HG03175 (cell line): ENCODE results near the gene CCDC74A.
A peak's percentile ranks its signal among the peaks of the same experiment; 100 is the strongest.
"Not testable (repeated sequence)": the region's sequence is repeated elsewhere in the genome, so short reads cannot be mapped to it uniquely, and the experiment has no call there.

ENCODE experiments used
- ATAC-seq: cut with Tn5 transposase; IDR thresholded peaks from one replicate; pipeline ENCODE4 v1.9.1; 2021; ENCODE audit warnings: mild to moderate bottlenecking, moderate library complexity; ENCODE audit not compliant: unreplicated experiment

CCDC74A gene

DNA sequence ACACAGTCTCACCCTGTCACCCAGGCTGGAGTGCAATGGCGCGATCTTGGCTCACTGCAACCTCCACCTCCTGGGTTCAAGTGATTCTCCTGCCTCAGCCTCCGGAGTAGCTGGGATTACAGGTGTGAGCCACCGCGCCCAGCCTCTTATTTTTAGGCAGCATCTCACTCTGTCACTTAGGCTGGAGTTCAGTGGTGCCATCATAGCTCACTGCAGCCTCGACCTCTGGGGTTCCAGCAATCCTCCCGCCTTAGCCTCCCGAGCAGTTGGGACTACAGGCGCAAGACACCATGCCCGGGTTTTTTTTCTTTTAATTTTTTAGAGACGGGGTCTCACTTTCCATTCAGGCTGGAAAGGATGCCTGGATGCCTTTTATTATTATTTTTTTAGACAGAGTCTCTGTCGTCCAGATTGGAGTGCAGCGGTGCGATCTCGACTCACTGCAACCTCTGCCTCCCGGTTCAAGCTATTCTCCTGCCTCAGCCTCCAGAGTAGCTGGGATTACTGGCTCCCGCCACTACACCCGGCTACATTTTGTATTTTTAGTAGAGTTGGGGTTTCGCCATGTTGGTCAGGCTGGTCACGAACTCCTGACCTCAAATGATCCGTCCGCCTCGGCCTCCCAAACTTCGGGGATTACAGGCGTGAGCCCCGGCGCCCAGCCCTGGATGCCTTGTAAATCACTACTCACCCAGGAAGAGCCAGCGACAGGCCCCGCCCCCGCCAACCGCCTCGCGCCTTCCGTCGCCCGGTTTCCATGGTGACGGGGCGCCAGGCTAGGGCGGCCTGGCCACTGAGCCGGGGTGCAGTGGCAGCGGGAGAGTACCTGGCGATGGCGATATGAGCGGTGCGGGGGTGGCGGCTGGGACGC lies at the start of gene CCDC74A:
TSS of gene CCDC74A (plus strand) at position 758 of the 871 bp plus-strand sequence. CDS start at position 841, 83 bp downstream.
- ATAC-seq, result peak; percentile 84

DNA sequence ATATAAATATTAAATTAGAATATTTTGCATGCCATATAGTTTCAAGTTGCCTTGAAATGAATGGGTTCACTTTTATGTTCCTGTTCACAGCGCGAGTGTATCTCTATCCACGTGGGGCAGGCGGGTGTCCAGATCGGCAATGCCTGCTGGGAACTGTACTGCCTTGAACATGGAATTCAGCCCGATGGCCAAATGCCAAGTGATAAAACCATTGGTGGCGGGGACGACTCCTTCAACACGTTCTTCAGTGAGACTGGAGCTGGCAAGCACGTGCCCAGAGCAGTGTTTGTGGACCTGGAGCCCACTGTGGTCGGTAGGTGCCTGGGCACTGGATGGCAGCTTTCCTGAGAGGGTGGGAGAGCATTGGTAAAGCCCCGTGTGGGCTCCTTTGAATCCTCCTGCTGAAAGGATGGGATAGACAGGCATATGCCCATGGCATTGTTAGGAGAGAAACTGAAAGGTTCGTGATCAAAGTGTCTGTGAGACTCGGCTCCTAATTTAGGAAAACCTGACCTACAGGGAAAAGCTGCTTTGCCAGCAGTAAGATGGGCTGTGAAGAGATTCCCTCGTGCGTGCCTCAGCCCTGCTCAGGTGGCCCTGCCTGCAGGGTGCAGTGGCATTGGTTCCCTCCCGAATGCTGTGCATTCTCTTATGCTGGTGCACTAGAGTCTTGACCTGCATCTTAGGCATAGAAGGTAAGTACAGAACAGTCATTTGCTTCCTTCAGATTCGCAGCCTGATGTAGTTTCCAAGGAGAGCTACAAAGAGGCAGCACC lies 49.4 kb upstream of the CCDC74A start:
- not testable (repeated sequence) for ATAC-seq

- not testable (repeated sequence) for ATAC-seq
Observed at GRCh38 chr2:131478850-131479461, 48.7 kb upstream of the CCDC74A start.

GRCh38 chr2:131480351-131480750 lies 47.3 kb upstream of the CCDC74A start:
- not testable (repeated sequence) for ATAC-seq

GRCh38 chr2:131482506-131483155 lies 45.1 kb upstream of the CCDC74A start:
- ATAC-seq, result not testable (repeated sequence)

- not testable (repeated sequence) for ATAC-seq
Observed at GRCh38 chr2:131483981-131484820, 43.5 kb upstream of the CCDC74A start.

DNA sequence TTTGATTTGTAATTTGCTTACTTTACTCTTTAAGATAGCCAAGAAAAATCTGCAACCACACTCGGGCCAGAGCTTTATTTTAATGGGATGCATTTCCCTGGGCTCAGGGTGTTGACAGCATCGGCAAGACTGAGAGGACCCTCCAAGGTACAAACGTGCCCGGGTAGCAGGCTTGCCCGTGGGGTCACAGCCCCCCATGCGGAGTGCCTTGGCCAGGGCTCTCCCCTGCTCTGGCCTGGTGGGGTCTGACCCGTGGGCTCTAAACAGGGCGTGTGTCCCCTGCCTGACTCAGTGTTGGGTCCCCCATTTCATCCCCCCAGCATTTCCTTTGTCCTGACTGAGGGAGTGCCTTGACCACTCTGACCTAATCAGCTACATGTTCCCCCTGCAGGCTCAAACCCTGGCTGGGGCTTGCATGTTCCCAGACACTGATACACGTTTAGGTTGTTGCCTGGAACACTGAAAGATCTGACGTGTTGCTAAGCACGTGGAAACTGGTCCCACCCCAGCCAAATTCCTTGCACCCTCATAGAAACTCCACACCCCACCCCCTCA lies 42.7 kb upstream of the CCDC74A start:
- not testable (repeated sequence) for ATAC-seq

- ATAC-seq, result not testable (repeated sequence)
Observed at GRCh38 chr2:131486201-131486902, 41.3 kb upstream of the CCDC74A start.

- no peak for ATAC-seq
Observed at GRCh38 chr2:131488306-131489205, 39.1 kb upstream of the CCDC74A start.

GRCh38 chr2:131490616-131491468 lies 36.8 kb upstream of the CCDC74A start:
- ATAC-seq, result not testable (repeated sequence)

DNA sequence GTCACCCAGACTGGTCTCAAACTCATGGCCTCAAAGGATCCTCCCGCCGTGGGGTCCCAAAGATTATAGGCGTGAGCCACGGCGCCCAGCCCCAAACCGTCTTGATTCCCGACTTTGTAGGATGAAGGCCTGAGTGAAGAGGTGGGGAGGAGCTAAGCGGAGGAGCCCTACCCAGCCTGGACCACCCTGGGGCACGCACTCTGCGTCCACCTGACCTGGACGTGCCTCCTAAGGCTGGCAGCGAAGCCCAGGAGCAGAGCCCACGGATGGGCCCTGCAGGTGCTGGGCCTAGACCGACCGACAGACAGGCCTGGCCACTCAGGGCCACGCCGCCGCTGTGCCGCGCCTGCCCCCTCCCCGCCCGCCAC lies 36.2 kb upstream of the CCDC74A start:
- not testable (repeated sequence) for ATAC-seq

- ATAC-seq, result peak; percentile 26
Observed at GRCh38 chr2:131492015-131492417, 35.7 kb upstream of the CCDC74A start, which contains the start of gene MZT2A. TSS of gene MZT2A (minus strand) at chr2:131492397. CDS start at chr2:131492376, 21 bp downstream.

DNA sequence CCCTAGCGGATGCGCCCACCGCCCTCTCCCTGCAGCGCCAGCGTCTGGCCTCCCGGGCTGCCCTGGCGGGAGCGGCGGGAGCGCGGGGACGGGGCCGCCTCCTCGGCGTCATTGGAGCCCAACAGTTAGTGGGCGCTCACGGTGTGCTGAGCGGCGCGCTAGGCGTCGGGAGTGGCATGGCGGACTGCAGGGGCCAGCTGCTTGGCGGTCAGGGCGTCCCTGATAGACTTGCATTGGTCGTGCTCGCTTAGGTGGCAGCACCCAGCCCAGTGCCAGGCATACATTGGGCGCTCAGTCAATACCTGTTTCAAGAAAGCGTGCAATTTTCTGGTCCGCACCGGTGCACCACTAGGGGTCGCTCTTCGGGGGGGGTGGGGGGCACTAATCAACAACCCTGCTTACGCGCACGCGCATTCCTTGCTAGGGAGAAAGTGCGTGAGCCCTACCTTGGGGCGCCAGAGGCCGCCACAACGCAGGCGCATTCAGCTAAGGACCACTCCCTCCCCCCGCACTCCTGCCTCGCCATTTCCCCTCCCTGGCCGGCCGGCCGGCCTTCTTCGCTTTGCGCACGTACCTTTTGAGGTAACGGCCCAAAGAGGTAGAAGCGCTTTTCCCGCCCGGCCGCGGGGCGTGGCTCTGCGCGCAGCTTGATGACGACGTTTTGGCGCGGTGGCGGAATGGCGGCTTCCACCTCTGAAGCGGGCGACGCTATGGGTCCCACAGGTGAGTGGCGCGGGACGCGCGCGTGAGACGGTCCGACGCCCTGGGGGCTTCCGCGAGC lies 35.1 kb upstream of the CCDC74A start:
- peak; percentile 68 for ATAC-seq

DNA sequence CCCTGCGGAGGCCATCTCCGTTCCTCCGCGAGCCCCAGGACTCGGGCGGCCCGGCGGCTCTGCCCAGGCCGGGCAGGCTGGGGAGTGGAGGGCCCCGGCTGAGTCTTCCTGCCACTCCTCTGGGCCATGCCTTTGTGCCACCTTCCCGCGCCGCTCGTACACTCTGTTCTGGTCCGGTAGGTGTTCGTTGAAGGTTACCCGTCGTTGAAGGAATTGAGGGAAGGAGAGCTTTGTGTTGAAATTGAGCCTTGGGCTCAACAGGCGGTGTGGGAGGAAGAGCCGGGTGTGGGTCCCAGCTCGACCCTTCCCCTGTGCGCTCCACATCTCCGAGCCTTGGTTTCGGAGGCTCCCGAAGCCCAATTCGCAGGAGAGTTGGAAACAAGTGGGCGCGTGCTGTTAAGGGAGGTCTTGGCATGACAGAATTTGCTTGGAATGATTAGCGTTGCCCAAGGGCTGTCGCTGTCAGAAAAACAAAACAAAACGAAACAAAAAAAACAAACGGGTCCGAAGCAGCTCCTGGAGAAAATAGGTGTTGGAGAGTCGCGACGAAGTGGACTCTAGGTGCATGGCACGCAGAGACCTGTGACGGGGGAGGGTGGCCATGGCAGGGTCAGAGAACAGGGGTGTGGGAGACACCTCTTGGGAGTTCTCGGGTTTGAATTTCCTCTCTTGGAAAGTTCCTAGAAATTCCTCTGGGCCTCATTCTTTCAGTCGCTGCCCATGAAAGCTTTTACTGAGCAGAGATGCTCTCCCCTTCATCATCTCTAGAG lies 34.3 kb upstream of the CCDC74A start:
- peak; percentile 25 for ATAC-seq

GRCh38 chr2:131495506-131495905 lies 32.2 kb upstream of the CCDC74A start:
- ATAC-seq, result not testable (repeated sequence)
